Cardiac muscle cell (in vitro differentiated cells and primary cell): Measurements from ENCODE around the gene LRRC47. TPM values are rescaled to one million over a fixed set of nuclear protein-coding genes. Genes with fewer than 3 reads are reported as not detected.

Experiments used
- DNase-seq, 2 donors: peaks; one replicate each; pipeline versions ENCODE4 v3.0.0 to v3.0.0-alpha.2; 2010 to 2017; ENCODE audit warnings: low read depth in 1 of 2, low spot score in 1 of 2
- H3K27ac ChIP-seq: fragments of 200-600 bp; sonication (generic); 2 replicates; pipeline ENCODE4 v1.5.1; 2016
- H3K27me3 ChIP-seq: fragments of 200-600 bp; sonication (generic); 2 replicates; pipeline ENCODE4 v1.6.0; 2016; ENCODE audit warnings: control low read depth
- H3K36me3 ChIP-seq: fragments of 200-600 bp; sonication (generic); 2 replicates; pipeline ENCODE4 v1.5.1; 2016; ENCODE audit warnings: control low read depth
- H3K4me1 ChIP-seq: fragments of 200-600 bp; sonication (generic); 2 replicates; pipeline ENCODE4 v1.8.1; 2017; ENCODE audit warnings: low read depth, mild to moderate bottlenecking, mixed run types
- H3K4me3 ChIP-seq: fragments of 200-600 bp; sonication (generic); 2 replicates; pipeline ENCODE4 v1.5.1; 2016; ENCODE audit warnings: mild to moderate bottlenecking
- H3K9me3 ChIP-seq: fragments of 200-600 bp; sonication (generic); 2 replicates; pipeline ENCODE4 v1.5.1; 2017; ENCODE audit warnings: low read depth, mild to moderate bottlenecking, control low read depth
- polyA plus RNA-seq: library from polyadenylated mRNA; unstranded; fragments of >200 nt; fragmentation: Nextera tagmentation; extraction: Ambion mirVana; gene quantifications from 2 replicates; pipeline ENCODE4 v1.2.1, GENCODE V29; 2016
- total RNA-seq: library from RNA; depleted of rRNA; stranded (reverse); fragments of >200 nt; gene quantifications from 2 replicates; pipeline ENCODE4 v1.2.3, GENCODE V29; 2016
- TF ChIP-seq, protein P1 (sequence below): IDR thresholded peaks from 2 replicates; pipeline ENCODE4 v1.5.1; 2012; ENCODE audit warnings: low read depth, mild to moderate bottlenecking, low read length

Gene LRRC47
- total RNA-seq (53.5 and 67.5 TPM in 2 replicates), polyA plus RNA-seq (61.5 and 78.3 TPM in 2 replicates)

DNA sequence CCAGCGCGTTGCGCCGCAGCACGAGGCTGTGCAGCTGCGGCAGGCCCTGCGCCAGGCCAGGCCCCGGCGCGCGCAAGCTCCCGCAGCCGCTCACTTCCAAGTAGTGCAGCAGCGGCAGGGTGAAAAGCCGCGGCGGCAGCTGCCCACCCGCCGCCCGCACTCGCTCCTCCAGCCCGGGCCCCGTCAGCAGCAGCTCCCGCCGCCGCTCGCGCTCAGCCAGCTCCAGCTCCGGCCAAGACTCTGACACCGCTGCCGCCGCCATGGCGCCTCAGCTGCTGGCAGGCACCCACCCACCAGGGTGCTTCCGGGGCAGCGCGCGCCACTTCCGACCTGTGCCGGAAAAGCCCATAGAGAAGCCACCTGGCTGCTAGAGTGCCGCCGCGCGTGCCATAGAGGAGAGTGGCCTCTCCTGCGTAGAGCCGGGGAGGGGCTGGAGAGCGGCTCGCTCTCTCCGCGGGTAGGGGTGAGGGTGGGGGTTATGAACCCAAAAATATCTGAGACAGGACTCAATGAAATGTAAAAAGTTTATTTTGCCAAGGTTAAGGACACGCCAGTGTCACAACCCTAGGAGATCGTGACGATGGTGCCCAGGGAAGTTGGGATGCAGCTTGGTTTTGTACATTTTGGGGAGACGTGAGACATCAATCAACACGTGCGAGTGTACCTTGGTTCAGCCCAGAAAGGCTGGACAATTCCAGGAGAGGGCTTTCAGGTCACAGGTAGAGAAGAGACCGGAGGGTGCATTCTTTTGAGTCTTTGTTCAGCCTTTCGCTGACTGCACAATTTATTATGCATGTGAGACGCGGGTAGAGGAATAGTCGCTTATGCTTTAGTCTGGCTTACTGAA is at the start of gene LRRC47:
TSS of gene LRRC47 (minus strand) at position 284 of the 847 bp plus-strand sequence. CDS start at position 262, 22 bp downstream.
- DNase-seq, result peak; percentile 93 to 96
- Histone ChIP-seq H3K27me3 (peaks cover 10% of the 10 kb centered on the region), H3K27ac (peak within 1 kb of the TSS; percentile 67), H3K36me3 (no peaks in the 10 kb centered on the region), H3K4me1 (peaks cover 7% of the 10 kb centered on the region), H3K9me3 (no peaks in the 10 kb centered on the region), H3K4me3 (peak within 1 kb of the TSS; percentile 90)
- TF ChIP-seq, protein P1, sequence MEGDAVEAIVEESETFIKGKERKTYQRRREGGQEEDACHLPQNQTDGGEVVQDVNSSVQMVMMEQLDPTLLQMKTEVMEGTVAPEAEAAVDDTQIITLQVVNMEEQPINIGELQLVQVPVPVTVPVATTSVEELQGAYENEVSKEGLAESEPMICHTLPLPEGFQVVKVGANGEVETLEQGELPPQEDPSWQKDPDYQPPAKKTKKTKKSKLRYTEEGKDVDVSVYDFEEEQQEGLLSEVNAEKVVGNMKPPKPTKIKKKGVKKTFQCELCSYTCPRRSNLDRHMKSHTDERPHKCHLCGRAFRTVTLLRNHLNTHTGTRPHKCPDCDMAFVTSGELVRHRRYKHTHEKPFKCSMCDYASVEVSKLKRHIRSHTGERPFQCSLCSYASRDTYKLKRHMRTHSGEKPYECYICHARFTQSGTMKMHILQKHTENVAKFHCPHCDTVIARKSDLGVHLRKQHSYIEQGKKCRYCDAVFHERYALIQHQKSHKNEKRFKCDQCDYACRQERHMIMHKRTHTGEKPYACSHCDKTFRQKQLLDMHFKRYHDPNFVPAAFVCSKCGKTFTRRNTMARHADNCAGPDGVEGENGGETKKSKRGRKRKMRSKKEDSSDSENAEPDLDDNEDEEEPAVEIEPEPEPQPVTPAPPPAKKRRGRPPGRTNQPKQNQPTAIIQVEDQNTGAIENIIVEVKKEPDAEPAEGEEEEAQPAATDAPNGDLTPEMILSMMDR, result no peak

- Histone ChIP-seq H3K4me3 (no peak overlapping the region), H3K4me1 (no peaks in the 10 kb centered on the region), H3K36me3 (peaks cover 58% of the 10 kb centered on the region), H3K27ac (no peak overlapping the region), H3K9me3 (no peaks in the 10 kb centered on the region), H3K27me3 (no peaks in the 10 kb centered on the region)
- DNase-seq, result no peak
- TF ChIP-seq, protein P1, result no peak
These were observed 46.6 kb upstream of the LRRC47 start for GRCh38 chr1:3842912-3843311.

DNA sequence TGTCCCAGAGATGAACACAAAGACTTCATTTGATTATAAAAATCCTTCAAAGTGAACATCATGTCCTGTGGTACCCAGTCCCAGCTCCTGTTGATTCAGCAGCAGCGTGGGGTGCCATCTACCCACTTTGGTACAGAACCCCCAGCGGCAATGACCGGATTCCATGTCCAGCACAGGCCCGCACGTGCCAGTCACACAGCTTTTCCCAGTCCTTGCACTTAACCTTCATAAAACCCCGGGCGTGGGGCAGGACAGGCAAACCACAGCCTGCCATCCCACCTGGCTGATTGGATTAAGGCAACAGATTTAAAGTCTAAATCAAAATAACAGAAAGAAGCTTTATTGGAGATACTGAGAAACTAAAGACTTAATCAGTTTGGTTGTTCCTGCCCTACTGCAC is 45.2 kb upstream of the LRRC47 start:
- peaks cover 48% of the 10 kb centered on the region for H3K36me3 ChIP-seq
- H3K9me3 ChIP-seq, result no peaks in the 10 kb centered on the region
- TF ChIP-seq, protein P1, result no peak
- no peaks in the 10 kb centered on the region for H3K27me3 ChIP-seq
- H3K4me3 ChIP-seq, result no peak overlapping the region
- H3K4me1 ChIP-seq, result no peaks in the 10 kb centered on the region
- H3K27ac ChIP-seq, result no peak overlapping the region
- DNase-seq, result no peak

GRCh38 chr1:3838788-3839187 is 42.5 kb upstream of the LRRC47 start:
- DNase-seq, result no peak
- peaks cover 40% of the 10 kb centered on the region for H3K36me3 ChIP-seq

DNA sequence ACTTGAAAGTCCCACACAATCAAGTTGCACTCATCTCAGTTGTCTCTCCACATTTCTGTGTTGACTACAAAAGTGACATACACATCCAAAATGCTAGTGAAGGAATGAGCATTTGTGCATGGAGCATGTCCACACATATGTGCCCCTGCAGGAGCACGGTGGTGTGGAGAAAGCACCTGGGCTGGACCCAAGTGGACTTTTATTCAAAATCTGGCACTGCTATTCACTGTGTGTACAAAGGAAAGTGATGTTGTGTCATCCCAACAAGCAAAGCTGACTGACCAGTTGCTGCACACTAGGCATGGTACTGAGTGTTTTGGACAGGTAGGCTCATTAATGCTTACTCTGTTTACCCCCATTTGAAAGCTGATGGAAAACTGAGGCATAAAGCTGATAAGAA is 41.4 kb upstream of the LRRC47 start:
- H3K9me3 ChIP-seq, result no peaks in the 10 kb centered on the region
- H3K27me3 ChIP-seq, result no peaks in the 10 kb centered on the region
- TF ChIP-seq, protein P1, result no peak
- H3K27ac ChIP-seq, result no peak overlapping the region
- H3K4me3 ChIP-seq, result no peak overlapping the region
- H3K36me3 ChIP-seq, result peaks cover 42% of the 10 kb centered on the region
- DNase-seq, result no peak
- H3K4me1 ChIP-seq, result no peaks in the 10 kb centered on the region

More at GRCh38 chr1:3838788-3839187, 42.5 kb upstream of the LRRC47 start:
- no peaks in the 10 kb centered on the region for H3K27me3 ChIP-seq
- no peaks in the 10 kb centered on the region for H3K4me1 ChIP-seq
- H3K27ac ChIP-seq, result no peak overlapping the region
- TF ChIP-seq, protein P1, result no peak
- no peaks in the 10 kb centered on the region for H3K9me3 ChIP-seq
- H3K4me3 ChIP-seq, result no peak overlapping the region
